ENCODE data around the gene CNGA3.

CNGA3 gene

DNA sequence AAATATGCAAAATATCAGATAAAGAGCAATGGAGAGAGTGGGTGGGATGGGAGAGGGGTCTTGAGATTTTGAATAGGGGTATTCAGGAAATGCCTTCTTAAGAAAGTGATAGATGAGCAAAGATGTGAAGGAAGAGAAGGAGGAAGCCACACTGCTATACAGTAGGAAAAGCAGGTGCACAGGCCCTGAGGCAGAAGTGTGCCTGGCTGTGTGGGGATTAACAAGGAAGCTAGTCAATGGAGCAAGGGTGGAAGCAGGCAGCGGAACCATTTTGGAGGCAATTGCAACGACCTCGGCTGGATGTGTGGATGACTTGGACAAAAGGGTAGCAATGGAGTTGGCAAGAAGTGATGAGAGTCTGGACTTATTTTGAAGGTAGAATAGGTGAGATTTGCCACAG lies 11.0 kb upstream of the CNGA3 start:
- no peaks in the 10 kb centered on the region for H3K27me3 ChIP-seq (ENCODE audit: insufficient read depth, low read length)
- no peak overlapping the region for H4K12ac ChIP-seq (ENCODE audit: low read depth, low read length)
- no peak overlapping the region for H2BK5ac ChIP-seq (ENCODE audit: low read depth, low read length, poor library complexity)
- no peak overlapping the region for H3K4ac ChIP-seq (ENCODE audit: low read depth, low read length)
- H2BK12ac ChIP-seq (ENCODE audit: low read length) = no peak overlapping the region
- no peak overlapping the region for H4K91ac ChIP-seq (ENCODE audit: low read depth, low read length)
- DNase-seq = no peak
- H3K27ac ChIP-seq (ENCODE audit: low read depth, low read length) = no peak overlapping the region
- H2BK120ac ChIP-seq (ENCODE audit: insufficient read depth, low read length, poor library complexity) = no peak overlapping the region
- H3K18ac ChIP-seq (ENCODE audit: low read length) = no peak overlapping the region
- H3K4me1 ChIP-seq (ENCODE audit: control insufficient read depth in 1 of 2, insufficient read depth in 2 of 2, low read length in 2 of 2) = no peaks in the 10 kb centered on the region
- H2AK5ac ChIP-seq (ENCODE audit: low read length) = no peak overlapping the region
- no peaks in the 10 kb centered on the region for H3K36me3 ChIP-seq (ENCODE audit: control insufficient read depth in 1 of 2, insufficient read depth in 2 of 2, low read length in 2 of 2)
- H3K23ac ChIP-seq (ENCODE audit: low read length) = no peak overlapping the region
- H3K4me2 ChIP-seq (ENCODE audit: low read length) = no peak overlapping the region
- H3K79me1 ChIP-seq (ENCODE audit: low read length) = no peaks in the 10 kb centered on the region
- no peak overlapping the region for H3K4me3 ChIP-seq (ENCODE audit: low read depth, low read length)
- no peak overlapping the region for H3K14ac ChIP-seq (ENCODE audit: low read length)
- H4K8ac ChIP-seq (ENCODE audit: low read depth, low read length) = no peak overlapping the region
- no peaks in the 10 kb centered on the region for H3K9me3 ChIP-seq (ENCODE audit: insufficient read depth, low read depth, low read length)
- H3K79me2 ChIP-seq (ENCODE audit: control insufficient read depth, insufficient read depth, low read length, poor library complexity) = no peaks in the 10 kb centered on the region
- H3K9ac ChIP-seq (ENCODE audit: low read length) = no peak overlapping the region
- no peak overlapping the region for H2AFZ ChIP-seq (ENCODE audit: insufficient read depth, low read length, poor library complexity)
- no CpG with 5 or more reads among the region's 3 CpGs for WGBS (ENCODE audit: extremely low coverage, insufficient coverage, insufficient read length)

DNA sequence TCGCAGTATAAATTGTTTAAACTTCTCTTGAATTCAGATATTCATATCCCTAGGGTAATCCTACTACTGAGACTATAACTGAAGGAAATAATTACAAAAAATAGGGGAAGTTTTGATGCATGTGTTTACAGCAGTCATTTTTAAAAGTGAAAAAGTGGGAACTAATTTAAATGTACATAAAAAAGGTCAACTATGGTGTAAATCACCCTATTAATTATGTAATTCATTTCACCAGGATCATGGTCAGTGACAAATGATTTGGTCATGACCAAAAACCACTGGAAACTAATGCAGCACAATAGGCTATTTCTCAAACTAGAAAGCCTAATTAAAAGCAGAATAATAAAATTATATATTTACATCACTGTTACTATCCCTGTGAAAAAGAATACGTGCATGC lies 5.0 kb upstream of the CNGA3 start:
- Histone ChIP-seq H2BK120ac (ENCODE audit: insufficient read depth, low read length, poor library complexity) (no peak overlapping the region), H3K36me3 (ENCODE audit: control insufficient read depth in 1 of 2, insufficient read depth in 2 of 2, low read length in 2 of 2) (no peaks in the 10 kb centered on the region), H3K27me3 (ENCODE audit: insufficient read depth, low read length) (peaks cover 9% of the 10 kb centered on the region), H3K14ac (ENCODE audit: low read length) (no peak overlapping the region), H3K27ac (ENCODE audit: low read depth, low read length) (no peak overlapping the region), H3K18ac (ENCODE audit: low read length) (no peak overlapping the region), H2AFZ (ENCODE audit: insufficient read depth, low read length, poor library complexity) (no peak overlapping the region), H3K79me1 (ENCODE audit: low read length) (no peaks in the 10 kb centered on the region), H4K8ac (ENCODE audit: low read depth, low read length) (no peak overlapping the region), H2BK5ac (ENCODE audit: low read depth, low read length, poor library complexity) (no peak overlapping the region), H4K12ac (ENCODE audit: low read depth, low read length) (no peak overlapping the region), H3K4me3 (ENCODE audit: low read depth, low read length) (no peak overlapping the region), H3K4me2 (ENCODE audit: low read length) (no peak overlapping the region), H3K9me3 (ENCODE audit: insufficient read depth, low read depth, low read length) (no peaks in the 10 kb centered on the region), H3K23ac (ENCODE audit: low read length) (no peak overlapping the region), H3K79me2 (ENCODE audit: control insufficient read depth, insufficient read depth, low read length, poor library complexity) (no peaks in the 10 kb centered on the region), H3K4ac (ENCODE audit: low read depth, low read length) (no peak overlapping the region), H4K91ac (ENCODE audit: low read depth, low read length) (no peak overlapping the region), H3K4me1 (ENCODE audit: control insufficient read depth in 1 of 2, insufficient read depth in 2 of 2, low read length in 2 of 2) (peaks cover 0 to 2% of the 10 kb centered on the region in 2 experiments), H2AK5ac (ENCODE audit: low read length) (no peak overlapping the region), H2BK12ac (ENCODE audit: low read length) (no peak overlapping the region), H3K9ac (ENCODE audit: low read length) (no peak overlapping the region)
- no peak for DNase-seq
- no CpG with 5 or more reads among the region's 2 CpGs for WGBS (ENCODE audit: extremely low coverage, insufficient coverage, insufficient read length)

DNA sequence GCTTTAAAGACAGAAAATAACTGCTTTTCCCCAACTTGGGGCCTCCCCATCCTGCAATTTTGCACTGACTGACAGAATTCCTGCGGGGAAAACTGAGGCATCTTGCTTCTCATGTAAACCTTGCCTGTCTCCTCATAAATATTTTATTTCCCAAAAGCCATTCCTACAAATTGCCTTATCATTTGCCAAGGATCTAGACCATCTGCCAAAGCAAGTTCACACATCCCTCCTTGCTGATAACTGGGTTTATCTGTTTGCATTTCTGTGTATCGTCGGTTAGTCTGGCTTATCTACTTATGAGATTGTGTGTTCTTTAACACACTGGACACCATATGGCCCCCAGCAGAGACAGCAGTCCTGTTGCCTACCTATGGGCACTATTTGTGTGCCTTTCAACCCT lies 3.0 kb upstream of the CNGA3 start:
- no peaks in the 10 kb centered on the region for H3K79me1 ChIP-seq (ENCODE audit: low read length)
- no CpG with 5 or more reads among the region's 3 CpGs for WGBS (ENCODE audit: extremely low coverage, insufficient coverage, insufficient read length)
- H3K4me1 ChIP-seq (ENCODE audit: control insufficient read depth in 1 of 2, insufficient read depth in 2 of 2, low read length in 2 of 2) = peaks cover 4 to 6% of the 10 kb centered on the region in 2 experiments
- no peak overlapping the region for H2BK12ac ChIP-seq (ENCODE audit: low read length)
- H3K14ac ChIP-seq (ENCODE audit: low read length) = no peak overlapping the region
- peaks cover 4% of the 10 kb centered on the region for H3K9me3 ChIP-seq (ENCODE audit: insufficient read depth, low read depth, low read length)
- H2AFZ ChIP-seq (ENCODE audit: insufficient read depth, low read length, poor library complexity) = no peak overlapping the region
- no peak overlapping the region for H4K8ac ChIP-seq (ENCODE audit: low read depth, low read length)
- H3K18ac ChIP-seq (ENCODE audit: low read length) = no peak overlapping the region
- H3K9ac ChIP-seq (ENCODE audit: low read length) = no peak overlapping the region
- H3K36me3 ChIP-seq (ENCODE audit: control insufficient read depth in 1 of 2, insufficient read depth in 2 of 2, low read length in 2 of 2) = no peaks in the 10 kb centered on the region
- H4K12ac ChIP-seq (ENCODE audit: low read depth, low read length) = no peak overlapping the region
- H3K4me3 ChIP-seq (ENCODE audit: low read depth, low read length) = no peak overlapping the region
- no peak overlapping the region for H2BK120ac ChIP-seq (ENCODE audit: insufficient read depth, low read length, poor library complexity)
- H3K27ac ChIP-seq (ENCODE audit: low read depth, low read length) = no peak overlapping the region
- no peak overlapping the region for H4K91ac ChIP-seq (ENCODE audit: low read depth, low read length)
- H3K4ac ChIP-seq (ENCODE audit: low read depth, low read length) = no peak overlapping the region
- no peak for DNase-seq
- no peaks in the 10 kb centered on the region for H3K79me2 ChIP-seq (ENCODE audit: control insufficient read depth, insufficient read depth, low read length, poor library complexity)
- H3K4me2 ChIP-seq (ENCODE audit: low read length) = no peak overlapping the region
- no peak overlapping the region for H3K23ac ChIP-seq (ENCODE audit: low read length)
- peaks cover 28% of the 10 kb centered on the region for H3K27me3 ChIP-seq (ENCODE audit: insufficient read depth, low read length)
- H2BK5ac ChIP-seq (ENCODE audit: low read depth, low read length, poor library complexity) = no peak overlapping the region
- no peak overlapping the region for H2AK5ac ChIP-seq (ENCODE audit: low read length)

DNA sequence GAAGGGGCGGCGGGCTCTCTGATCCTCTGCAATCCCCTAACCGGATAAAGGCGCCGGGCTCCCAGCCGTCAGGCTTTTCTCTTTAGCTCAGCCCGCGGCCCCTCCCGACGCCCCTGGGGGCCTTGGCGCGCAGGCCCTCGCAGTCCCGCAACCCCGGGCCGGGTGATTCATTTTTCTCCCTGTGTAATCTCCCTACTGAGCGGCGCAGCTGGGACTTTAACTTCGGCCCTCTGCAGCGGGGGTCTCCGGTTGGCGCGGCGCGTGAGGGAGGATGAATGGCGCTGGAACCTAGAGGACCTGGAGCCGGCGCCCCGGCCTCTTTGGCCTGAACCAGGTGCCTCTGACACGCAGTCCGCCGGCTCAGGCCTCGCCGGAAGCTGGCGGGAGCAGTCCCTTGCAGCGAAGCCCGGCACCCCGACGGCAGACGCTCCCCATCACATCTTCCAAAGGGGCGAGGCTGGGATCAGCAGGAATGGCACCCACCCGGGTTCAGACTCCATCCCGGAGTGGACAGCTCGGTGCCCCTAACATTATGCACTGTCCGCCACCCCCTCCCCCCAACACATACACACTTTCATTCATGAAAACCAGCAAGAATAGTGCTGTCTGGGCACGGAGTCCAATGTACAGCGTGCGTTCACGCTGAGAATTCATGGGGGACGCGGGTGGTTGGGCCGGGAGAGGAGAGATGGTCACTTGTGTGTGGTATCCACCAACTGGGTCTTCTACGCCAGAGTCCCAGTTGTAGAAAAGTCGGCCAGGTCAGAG lies 1.2 kb downstream of the CNGA3 start:
- Histone ChIP-seq H4K12ac (ENCODE audit: low read depth, low read length) (no peak overlapping the region), H4K91ac (ENCODE audit: low read depth, low read length) (no peak overlapping the region), H4K8ac (ENCODE audit: low read depth, low read length) (no peak overlapping the region), H3K79me2 (ENCODE audit: control insufficient read depth, insufficient read depth, low read length, poor library complexity) (no peaks in the 10 kb centered on the region), H2AK5ac (ENCODE audit: low read length) (no peak overlapping the region), H3K36me3 (ENCODE audit: control insufficient read depth in 1 of 2, insufficient read depth in 2 of 2, low read length in 2 of 2) (no peaks in the 10 kb centered on the region), H3K4ac (ENCODE audit: low read depth, low read length) (no peak overlapping the region), H3K27ac (ENCODE audit: low read depth, low read length) (no peak overlapping the region), H3K4me3 (ENCODE audit: low read depth, low read length) (no peak overlapping the region), H3K27me3 (ENCODE audit: insufficient read depth, low read length) (peaks cover 31% of the 10 kb centered on the region), H3K9me3 (ENCODE audit: insufficient read depth, low read depth, low read length) (peaks cover 4% of the 10 kb centered on the region), H3K14ac (ENCODE audit: low read length) (no peak overlapping the region), H3K23ac (ENCODE audit: low read length) (no peak overlapping the region), H2AFZ (ENCODE audit: insufficient read depth, low read length, poor library complexity) (no peak overlapping the region), H2BK120ac (ENCODE audit: insufficient read depth, low read length, poor library complexity) (no peak overlapping the region), H3K18ac (ENCODE audit: low read length) (no peak overlapping the region), H3K4me1 (ENCODE audit: control insufficient read depth in 1 of 2, insufficient read depth in 2 of 2, low read length in 2 of 2) (peaks cover 4 to 6% of the 10 kb centered on the region in 2 experiments), H3K4me2 (ENCODE audit: low read length) (no peak overlapping the region), H3K79me1 (ENCODE audit: low read length) (no peaks in the 10 kb centered on the region), H3K9ac (ENCODE audit: low read length) (no peak overlapping the region), H2BK12ac (ENCODE audit: low read length) (no peak overlapping the region), H2BK5ac (ENCODE audit: low read depth, low read length, poor library complexity) (no peak overlapping the region)
- no CpG with 5 or more reads among the region's 54 CpGs for WGBS (ENCODE audit: extremely low coverage, insufficient coverage, insufficient read length)
- DNase-seq = no peak
